Left ventricle myocardium inferior (tissue), 1 donor: ENCODE measurements around the gene ZNF488. TPM values are rescaled to one million over a fixed set of nuclear protein-coding genes. Genes with fewer than 3 reads are reported as not detected.

Source experiments
- DNase-seq: peaks from one replicate; pipeline ENCODE4 v3.0.0-alpha.2; 2020
- H3K27ac ChIP-seq: fragments of 200-600 bp; replicated peaks from 2 replicates; pipeline ENCODE4 v1.8.0; 2021
- H3K27me3 ChIP-seq: fragments of 200-600 bp; 2 replicates; pipeline ENCODE4 v1.8.0; 2021; ENCODE audit warnings: low read depth
- H3K36me3 ChIP-seq: fragments of 200-600 bp; 2 replicates; pipeline ENCODE4 v1.8.0; 2021
- H3K4me1 ChIP-seq: fragments of 200-600 bp; 2 replicates; pipeline ENCODE4 v1.8.0; 2021
- H3K4me3 ChIP-seq: fragments of 200-600 bp; 2 replicates; pipeline ENCODE4 v1.8.0; 2021; ENCODE audit warnings: mild to moderate bottlenecking, moderate library complexity
- H3K9me3 ChIP-seq: fragments of 200-600 bp; replicated peaks from 2 replicates; pipeline ENCODE4 v1.8.0; 2021
- intact Hi-C: fragments of 100-400 bp; cut with micrococcal nuclease; formaldehyde crosslinking; loops from one replicate; pipeline ENCODE4 v1.11.0; 2022
- total RNA-seq: library from RNA; stranded (reverse); fragmentation: NEBNext Ultra II Directional; extraction: Animal tissue kit (Norgen Biotek cat#: 25700); gene quantifications from one replicate; pipeline ENCODE4 v1.2.1, GENCODE V29; 2021
- TF ChIP-seq, protein P1 (sequence below): fragments of 200-600 bp; IDR thresholded peaks from 2 replicates; pipeline ENCODE4 v1.8.0; 2021; ENCODE audit warnings: antibody characterized with exemption, mild to moderate bottlenecking, borderline replicate concordance
- donor health status: DM: no; HTN: yes; CAD: no; lungs with severe emphysema.

ZNF488 gene
- total RNA-seq, 1 donor from 2014 or later: 0.05 TPM

DNA sequence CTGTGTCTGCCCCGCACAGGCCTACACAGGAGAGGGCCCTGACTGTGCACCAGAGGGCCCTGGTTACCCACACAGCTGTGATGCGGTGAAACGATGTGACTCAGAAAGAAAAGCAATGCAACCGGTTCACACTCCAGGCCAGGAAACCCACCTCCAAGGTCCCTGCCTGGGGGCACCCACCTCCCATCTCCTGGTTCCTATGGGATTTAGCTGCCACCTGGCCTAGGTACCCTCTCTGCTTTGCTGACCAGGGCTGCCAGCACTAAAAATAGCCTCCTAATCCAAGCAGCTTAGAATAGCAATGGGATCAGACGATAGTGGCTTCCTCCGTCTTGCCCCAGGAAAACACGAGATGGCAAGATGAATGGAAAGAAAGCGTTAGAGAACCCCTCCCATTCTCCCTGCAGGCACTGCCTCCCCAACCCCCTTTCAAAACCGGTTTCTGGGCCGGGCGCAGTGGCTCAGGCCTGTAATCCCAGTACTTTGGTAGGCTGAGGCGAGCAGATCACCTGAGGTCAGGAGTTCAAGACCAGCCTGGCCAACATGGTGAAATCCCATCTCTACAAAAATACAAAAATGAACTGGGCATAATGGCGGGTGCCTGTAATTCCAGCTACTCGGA, 23.6 kb downstream of the ZNF488 start:
- Histone ChIP-seq H3K27ac (no peak overlapping the region), H3K27me3 (no peaks in the 10 kb centered on the region)
- intact Hi-C loops: no loop called here

DNA sequence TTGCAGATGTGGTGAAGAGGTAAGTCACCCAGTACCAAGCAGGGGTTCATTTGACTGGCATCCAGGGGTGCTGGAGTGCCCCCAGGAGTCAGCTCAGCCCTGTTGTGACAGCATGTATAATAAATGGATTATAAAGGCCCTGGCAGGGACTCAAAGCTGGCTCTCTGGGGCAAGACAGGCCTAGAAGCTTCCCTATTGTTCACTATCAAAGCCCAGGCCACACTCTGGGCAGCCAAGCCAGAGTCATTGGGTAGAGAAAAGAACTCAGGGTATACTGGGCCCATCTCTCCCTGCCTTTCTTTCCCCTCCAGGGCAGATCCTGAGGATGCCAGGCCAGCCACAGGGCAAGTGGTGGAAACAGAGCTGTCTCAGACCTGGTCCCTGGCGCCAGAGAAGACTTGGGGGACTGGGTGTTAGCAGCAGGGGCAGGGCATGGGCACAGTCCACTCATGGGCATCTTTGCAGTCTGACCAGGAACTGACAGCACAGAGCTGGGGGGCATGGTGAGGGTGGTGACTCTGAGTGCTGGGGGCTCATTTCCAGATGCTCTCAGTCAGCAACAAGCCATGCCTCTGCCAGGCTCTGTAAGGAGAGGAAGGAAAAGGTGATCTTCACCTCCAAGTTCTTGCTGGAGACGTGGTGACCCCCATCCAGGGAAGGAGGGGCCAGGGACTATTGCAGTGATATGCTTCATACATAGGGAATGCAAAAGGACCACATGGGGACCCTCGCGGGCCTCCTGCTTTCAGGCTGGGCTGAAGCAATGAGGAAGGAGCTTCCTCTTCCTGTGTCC, 24.3 kb downstream of the ZNF488 start:
- Histone ChIP-seq H3K36me3 (no peaks in the 10 kb centered on the region), H3K9me3 (no peaks in the 10 kb centered on the region), H3K4me3 (no peak overlapping the region), H3K27me3 (no peaks in the 10 kb centered on the region), H3K27ac (no peak overlapping the region), H3K4me1 (peaks cover 10% of the 10 kb centered on the region)
- TF ChIP-seq, protein P1, sequence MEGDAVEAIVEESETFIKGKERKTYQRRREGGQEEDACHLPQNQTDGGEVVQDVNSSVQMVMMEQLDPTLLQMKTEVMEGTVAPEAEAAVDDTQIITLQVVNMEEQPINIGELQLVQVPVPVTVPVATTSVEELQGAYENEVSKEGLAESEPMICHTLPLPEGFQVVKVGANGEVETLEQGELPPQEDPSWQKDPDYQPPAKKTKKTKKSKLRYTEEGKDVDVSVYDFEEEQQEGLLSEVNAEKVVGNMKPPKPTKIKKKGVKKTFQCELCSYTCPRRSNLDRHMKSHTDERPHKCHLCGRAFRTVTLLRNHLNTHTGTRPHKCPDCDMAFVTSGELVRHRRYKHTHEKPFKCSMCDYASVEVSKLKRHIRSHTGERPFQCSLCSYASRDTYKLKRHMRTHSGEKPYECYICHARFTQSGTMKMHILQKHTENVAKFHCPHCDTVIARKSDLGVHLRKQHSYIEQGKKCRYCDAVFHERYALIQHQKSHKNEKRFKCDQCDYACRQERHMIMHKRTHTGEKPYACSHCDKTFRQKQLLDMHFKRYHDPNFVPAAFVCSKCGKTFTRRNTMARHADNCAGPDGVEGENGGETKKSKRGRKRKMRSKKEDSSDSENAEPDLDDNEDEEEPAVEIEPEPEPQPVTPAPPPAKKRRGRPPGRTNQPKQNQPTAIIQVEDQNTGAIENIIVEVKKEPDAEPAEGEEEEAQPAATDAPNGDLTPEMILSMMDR: no peak
- no peak for DNase-seq
- intact Hi-C loops: no loop called here

More for the DNA sequence above, 23.6 kb downstream of the ZNF488 start:
- Histone ChIP-seq H3K4me1 (peaks cover 10% of the 10 kb centered on the region), H3K36me3 (no peaks in the 10 kb centered on the region), H3K9me3 (no peaks in the 10 kb centered on the region), H3K4me3 (no peak overlapping the region)
- TF ChIP-seq, protein P1: no peak
- DNase-seq: no peak

DNA sequence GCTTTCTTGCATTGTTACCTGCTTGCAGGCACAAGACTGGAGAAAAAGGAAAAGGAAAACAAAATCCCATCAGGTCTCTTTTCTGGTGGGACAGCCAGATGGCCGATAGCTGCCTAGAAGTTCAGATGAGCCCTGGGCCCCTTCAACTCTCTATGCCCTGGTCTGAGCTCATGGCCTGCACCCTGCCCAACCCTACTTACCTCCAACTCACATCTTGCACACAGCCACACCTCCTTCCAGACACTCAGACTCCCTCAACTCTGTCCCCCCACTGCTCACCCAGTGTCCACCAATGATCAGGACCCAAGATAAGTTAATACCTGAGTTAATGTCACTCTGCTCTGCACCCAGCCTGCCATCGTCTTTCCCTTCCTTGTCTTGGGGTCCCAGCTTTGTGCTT, 25.0 kb downstream of the ZNF488 start:
- Histone ChIP-seq H3K27ac (no peak overlapping the region), H3K36me3 (no peaks in the 10 kb centered on the region), H3K9me3 (no peaks in the 10 kb centered on the region), H3K4me1 (peaks cover 10% of the 10 kb centered on the region), H3K4me3 (no peak overlapping the region), H3K27me3 (no peaks in the 10 kb centered on the region)
- no peak for DNase-seq
- intact Hi-C loops: no loop called here
- TF ChIP-seq, protein P1: no peak

DNA sequence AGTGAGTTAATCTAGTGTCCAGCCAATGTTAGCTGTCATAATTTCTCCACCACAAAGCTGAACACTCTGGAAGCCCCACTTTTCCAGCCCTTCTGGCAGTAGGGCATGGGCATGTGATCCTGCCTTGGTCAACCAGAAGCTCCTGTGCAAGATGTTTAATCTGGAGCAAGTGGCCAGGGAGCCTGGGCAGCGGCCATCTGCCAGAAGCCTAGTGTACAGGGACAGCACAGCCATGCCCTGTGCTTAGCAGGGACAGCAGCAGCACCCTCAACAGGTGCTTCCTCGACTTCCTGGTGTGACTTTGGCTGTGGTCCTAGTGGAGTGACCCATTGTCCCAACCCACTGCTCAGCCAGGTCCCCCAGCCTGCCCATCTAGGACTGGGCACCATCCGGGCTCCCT, 25.6 kb downstream of the ZNF488 start:
- H3K27me3 ChIP-seq: no peaks in the 10 kb centered on the region
- no peaks in the 10 kb centered on the region for H3K9me3 ChIP-seq
- no peaks in the 10 kb centered on the region for H3K36me3 ChIP-seq
- peaks cover 10% of the 10 kb centered on the region for H3K4me1 ChIP-seq
- H3K4me3 ChIP-seq: no peak overlapping the region
- no peak for DNase-seq
- TF ChIP-seq, protein P1: no peak
- H3K27ac ChIP-seq: no peak overlapping the region
- intact Hi-C loops: no loop called here

DNA sequence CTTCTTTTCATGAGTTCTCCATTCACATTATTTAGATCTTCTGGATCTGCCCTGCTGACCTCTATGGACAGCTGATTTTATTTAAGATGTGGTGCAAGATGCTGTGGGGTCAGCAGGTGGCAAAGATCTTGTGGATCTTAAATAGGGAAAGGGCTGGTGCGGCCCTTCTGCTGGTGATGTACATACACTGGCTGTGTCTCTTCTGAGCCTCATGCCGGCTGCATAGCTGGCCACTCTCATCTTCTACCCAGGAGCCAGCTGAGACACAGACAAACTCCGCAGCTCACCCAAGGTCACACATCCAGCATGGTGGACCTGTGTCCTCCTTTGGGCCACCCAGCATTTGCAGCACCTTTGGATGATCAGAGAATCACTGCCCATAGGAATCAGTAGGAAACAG, 26.2 kb downstream of the ZNF488 start:
- no peaks in the 10 kb centered on the region for H3K36me3 ChIP-seq
- no peak overlapping the region for H3K27ac ChIP-seq
- DNase-seq: no peak
- no peaks in the 10 kb centered on the region for H3K27me3 ChIP-seq
- H3K4me3 ChIP-seq: no peak overlapping the region
- intact Hi-C loops: no loop called here
- no peaks in the 10 kb centered on the region for H3K9me3 ChIP-seq
- TF ChIP-seq, protein P1: no peak
- H3K4me1 ChIP-seq: peaks cover 10% of the 10 kb centered on the region
